ENCODE data around the gene HTRA1. TPM values are rescaled to one million over a fixed set of nuclear protein-coding genes. Genes with fewer than 3 reads are reported as not detected.

Gene HTRA1
- total RNA-seq, 1 experiment from 2014 or later, result 18.6 TPM

- Histone ChIP-seq H3K4me3 (ENCODE audit: low read length) (no peak overlapping the region), H3K4me2 (ENCODE audit: low read length) (peak overlapping the region; percentile 49), H3K4me1 (ENCODE audit: insufficient read depth, low read length) (peaks cover 27% of the 10 kb centered on the region), H3K36me3 (ENCODE audit: low read depth, low read length) (no peaks in the 10 kb centered on the region), H3K79me2 (ENCODE audit: low read length) (no peaks in the 10 kb centered on the region), H2AFZ (ENCODE audit: low read length) (no peak overlapping the region), H3K27me3 (ENCODE audit: low read length) (no peaks in the 10 kb centered on the region), H3K27ac (ENCODE audit: low read length) (peak overlapping the region; percentile 60), H3K9me3 (ENCODE audit: low read length) (no peaks in the 10 kb centered on the region), H3F3A (ENCODE audit: low read length, unreplicated experiment) (no peaks in the 10 kb centered on the region), H4K20me1 (ENCODE audit: low read length) (no peaks in the 10 kb centered on the region), H3K9me2 (replicated peaks; ENCODE audit: low read length) (no peaks in the 10 kb centered on the region), H3K9ac (ENCODE audit: low read length) (no peak overlapping the region)
- TF ChIP-seq EZH2phosphoT487 (IDR thresholded peaks at IDR 0.05; ENCODE audit: borderline replicate concordance, low read length) (no peak), CTCF (conservative IDR thresholded peaks at IDR 0.05; ENCODE audit: low read depth, low read length) (no peak), EZH2 (IDR thresholded peaks at IDR 0.05; ENCODE audit: low read length, unreplicated experiment) (no peak)
- intact Hi-C loops (cut with micrococcal nuclease), result no loop called here
- no TSS peak for BruUV-seq (replicated peaks)
- ATAC-seq, result peak; percentile 29; the same call in 1 of the 2 replicates
- POLR2A ChIA-PET (ENCODE audit: unreplicated experiment), result no interaction called here
- CTCF ChIA-PET, result no interaction called here
- DNase-seq, result peak; percentile 69
Observed at GRCh38 chr10:122471531-122472177, 10.3 kb downstream of the HTRA1 start.

- POLR2A ChIA-PET (ENCODE audit: unreplicated experiment), result no interaction called here
- Histone ChIP-seq H3K4me2 (ENCODE audit: low read length) (no peak overlapping the region), H4K20me1 (ENCODE audit: low read length) (no peaks in the 10 kb centered on the region), H3K9me3 (ENCODE audit: low read length) (no peaks in the 10 kb centered on the region), H3K27me3 (ENCODE audit: low read length) (no peaks in the 10 kb centered on the region), H3K79me2 (ENCODE audit: low read length) (no peaks in the 10 kb centered on the region), H2AFZ (ENCODE audit: low read length) (no peak overlapping the region), H3K36me3 (ENCODE audit: low read depth, low read length) (no peaks in the 10 kb centered on the region), H3K4me3 (ENCODE audit: low read length) (no peak overlapping the region), H3K9ac (ENCODE audit: low read length) (no peak overlapping the region), H3K27ac (ENCODE audit: low read length) (no peak overlapping the region), H3K4me1 (ENCODE audit: insufficient read depth, low read length) (peaks cover 24% of the 10 kb centered on the region), H3F3A (ENCODE audit: low read length, unreplicated experiment) (no peaks in the 10 kb centered on the region), H3K9me2 (replicated peaks; ENCODE audit: low read length) (no peaks in the 10 kb centered on the region)
- CTCF ChIA-PET, result no interaction called here
- no peak for ATAC-seq
- BruUV-seq (replicated peaks), result no TSS peak
- DNase-seq, result no peak
- intact Hi-C loops (cut with micrococcal nuclease), result no loop called here
- TF ChIP-seq CTCF (conservative IDR thresholded peaks at IDR 0.05; ENCODE audit: low read depth, low read length), result no peak
- no peak for TF ChIP-seq EZH2 (IDR thresholded peaks at IDR 0.05; ENCODE audit: low read length, unreplicated experiment)
Observed at GRCh38 chr10:122473116-122473515, 11.8 kb downstream of the HTRA1 start.

DNA sequence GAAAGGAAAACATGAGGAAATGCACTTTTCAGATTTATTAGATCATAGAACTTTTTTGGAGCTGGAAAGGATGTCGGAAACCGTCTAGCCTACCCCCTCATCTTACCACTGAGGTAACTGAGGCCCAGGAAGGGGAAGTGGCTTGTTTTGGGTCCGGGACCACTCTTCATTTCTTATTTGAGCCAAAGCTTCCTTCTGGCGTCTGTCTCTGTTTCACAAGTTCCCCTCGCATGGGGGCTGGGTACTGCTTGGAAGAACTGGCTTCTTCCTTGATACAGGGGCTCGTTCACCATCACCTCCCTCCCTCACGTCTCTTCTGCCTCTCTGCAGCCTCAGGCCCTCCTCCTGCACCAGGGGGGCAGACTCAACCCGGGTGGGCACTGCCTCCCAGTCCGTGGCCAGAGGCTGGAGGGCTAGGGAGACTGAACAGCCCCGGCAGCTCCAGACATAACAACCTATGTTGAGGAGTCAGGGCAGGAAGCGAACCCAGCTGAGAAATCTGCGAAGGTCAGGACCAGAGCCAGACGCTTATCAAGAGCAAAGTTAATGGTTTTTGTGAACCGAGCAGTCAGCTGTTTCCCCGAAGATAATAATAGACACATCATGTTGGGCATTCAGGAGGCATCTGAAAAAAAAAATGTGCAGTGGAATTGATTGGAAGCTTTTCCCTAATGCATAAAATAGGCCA is 12.9 kb downstream of the HTRA1 start:
- H3K27ac ChIP-seq (ENCODE audit: low read length), result no peak overlapping the region
- no peak for ATAC-seq
- POLR2A ChIA-PET (ENCODE audit: unreplicated experiment), result no interaction called here

More for the DNA sequence above, 12.9 kb downstream of the HTRA1 start:
- no peak for DNase-seq
- H3K4me1 ChIP-seq (ENCODE audit: insufficient read depth, low read length), result peaks cover 14% of the 10 kb centered on the region
- TF ChIP-seq CTCF (conservative IDR thresholded peaks at IDR 0.05; ENCODE audit: low read depth, low read length), result no peak
- no peak for TF ChIP-seq EZH2 (IDR thresholded peaks at IDR 0.05; ENCODE audit: low read length, unreplicated experiment)
- no peak for TF ChIP-seq EZH2phosphoT487 (IDR thresholded peaks at IDR 0.05; ENCODE audit: borderline replicate concordance, low read length)
- H3K36me3 ChIP-seq (ENCODE audit: low read depth, low read length), result no peaks in the 10 kb centered on the region
- H2AFZ ChIP-seq (ENCODE audit: low read length), result no peak overlapping the region
- H4K20me1 ChIP-seq (ENCODE audit: low read length), result no peaks in the 10 kb centered on the region
- H3K9ac ChIP-seq (ENCODE audit: low read length), result no peak overlapping the region
- no peaks in the 10 kb centered on the region for H3K9me2 ChIP-seq (replicated peaks; ENCODE audit: low read length)
- CTCF ChIA-PET, result no interaction called here
- no peaks in the 10 kb centered on the region for H3F3A ChIP-seq (ENCODE audit: low read length, unreplicated experiment)
- no peak overlapping the region for H3K4me2 ChIP-seq (ENCODE audit: low read length)
- BruUV-seq (replicated peaks), result no TSS peak
- H3K9me3 ChIP-seq (ENCODE audit: low read length), result no peaks in the 10 kb centered on the region
- no peaks in the 10 kb centered on the region for H3K79me2 ChIP-seq (ENCODE audit: low read length)
- H3K4me3 ChIP-seq (ENCODE audit: low read length), result no peak overlapping the region
- H3K27me3 ChIP-seq (ENCODE audit: low read length), result no peaks in the 10 kb centered on the region
- intact Hi-C loops (cut with micrococcal nuclease), result no loop called here
